Measurements from ENCODE around the gene MLC1.

DNA sequence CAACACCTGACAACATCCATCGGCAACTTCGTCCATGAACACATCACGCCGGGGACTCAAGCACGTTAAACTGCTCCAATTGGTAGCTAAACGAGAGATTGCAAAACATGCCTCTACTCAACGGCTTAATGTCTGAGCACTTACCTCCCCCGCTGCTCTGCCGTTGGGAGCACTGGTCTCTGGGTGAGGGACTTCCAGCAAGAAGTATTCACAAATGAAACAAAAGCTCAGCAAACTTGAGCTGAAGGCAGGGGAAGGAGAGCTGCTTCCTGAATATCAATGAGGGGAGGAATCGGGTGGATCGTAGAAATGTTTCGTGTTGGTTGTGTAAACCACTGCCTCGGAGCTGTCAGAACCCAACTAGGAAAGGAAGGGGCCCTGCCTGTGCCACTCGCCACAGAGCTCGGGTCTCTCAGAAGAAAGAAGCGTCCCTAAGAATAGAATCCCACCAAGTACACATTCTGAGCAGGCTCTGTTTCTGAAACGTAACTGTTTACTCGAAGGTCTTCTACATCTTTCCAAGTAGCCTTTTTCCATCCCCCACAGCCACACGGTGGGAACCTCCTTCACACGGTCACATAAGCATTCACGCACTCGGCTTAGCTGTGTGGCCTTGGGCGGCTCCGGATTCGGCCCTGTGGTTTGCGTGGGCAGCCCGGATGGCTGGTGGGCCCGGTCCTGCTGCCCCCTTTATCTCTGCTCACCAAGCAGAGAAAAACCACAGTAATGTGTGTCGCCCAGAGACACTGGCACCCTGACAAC, at the start of gene MLC1:
- TF ChIP-seq, protein P1, sequence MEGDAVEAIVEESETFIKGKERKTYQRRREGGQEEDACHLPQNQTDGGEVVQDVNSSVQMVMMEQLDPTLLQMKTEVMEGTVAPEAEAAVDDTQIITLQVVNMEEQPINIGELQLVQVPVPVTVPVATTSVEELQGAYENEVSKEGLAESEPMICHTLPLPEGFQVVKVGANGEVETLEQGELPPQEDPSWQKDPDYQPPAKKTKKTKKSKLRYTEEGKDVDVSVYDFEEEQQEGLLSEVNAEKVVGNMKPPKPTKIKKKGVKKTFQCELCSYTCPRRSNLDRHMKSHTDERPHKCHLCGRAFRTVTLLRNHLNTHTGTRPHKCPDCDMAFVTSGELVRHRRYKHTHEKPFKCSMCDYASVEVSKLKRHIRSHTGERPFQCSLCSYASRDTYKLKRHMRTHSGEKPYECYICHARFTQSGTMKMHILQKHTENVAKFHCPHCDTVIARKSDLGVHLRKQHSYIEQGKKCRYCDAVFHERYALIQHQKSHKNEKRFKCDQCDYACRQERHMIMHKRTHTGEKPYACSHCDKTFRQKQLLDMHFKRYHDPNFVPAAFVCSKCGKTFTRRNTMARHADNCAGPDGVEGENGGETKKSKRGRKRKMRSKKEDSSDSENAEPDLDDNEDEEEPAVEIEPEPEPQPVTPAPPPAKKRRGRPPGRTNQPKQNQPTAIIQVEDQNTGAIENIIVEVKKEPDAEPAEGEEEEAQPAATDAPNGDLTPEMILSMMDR (tag by site-specific recombination; IDR thresholded peaks at IDR 0.05): no peak
- TF ChIP-seq SP2 (tag by site-specific recombination; IDR thresholded peaks at IDR 0.05) (no peak), HOXA7 (CRISPR knock-in tag; IDR thresholded peaks at IDR 0.05; ENCODE audit: borderline replicate concordance) (no peak)
- TF ChIP-seq, protein P2, sequence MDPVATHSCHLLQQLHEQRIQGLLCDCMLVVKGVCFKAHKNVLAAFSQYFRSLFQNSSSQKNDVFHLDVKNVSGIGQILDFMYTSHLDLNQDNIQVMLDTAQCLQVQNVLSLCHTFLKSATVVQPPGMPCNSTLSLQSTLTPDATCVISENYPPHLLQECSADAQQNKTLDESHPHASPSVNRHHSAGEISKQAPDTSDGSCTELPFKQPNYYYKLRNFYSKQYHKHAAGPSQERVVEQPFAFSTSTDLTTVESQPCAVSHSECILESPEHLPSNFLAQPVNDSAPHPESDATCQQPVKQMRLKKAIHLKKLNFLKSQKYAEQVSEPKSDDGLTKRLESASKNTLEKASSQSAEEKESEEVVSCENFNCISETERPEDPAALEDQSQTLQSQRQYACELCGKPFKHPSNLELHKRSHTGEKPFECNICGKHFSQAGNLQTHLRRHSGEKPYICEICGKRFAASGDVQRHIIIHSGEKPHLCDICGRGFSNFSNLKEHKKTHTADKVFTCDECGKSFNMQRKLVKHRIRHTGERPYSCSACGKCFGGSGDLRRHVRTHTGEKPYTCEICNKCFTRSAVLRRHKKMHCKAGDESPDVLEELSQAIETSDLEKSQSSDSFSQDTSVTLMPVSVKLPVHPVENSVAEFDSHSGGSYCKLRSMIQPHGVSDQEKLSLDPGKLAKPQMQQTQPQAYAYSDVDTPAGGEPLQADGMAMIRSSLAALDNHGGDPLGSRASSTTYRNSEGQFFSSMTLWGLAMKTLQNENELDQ (tag by site-specific recombination; IDR thresholded peaks at IDR 0.05; ENCODE audit: low read depth): no peak

Measured in HEK293 (cell line).